Erythroblast (primary cell): Measurements from ENCODE around the gene MORN3.

ENCODE experiments used
- DNase-seq, 2 experiments: peaks; one replicate each; lab custom pipeline; 2025; lab: John Stamatoyannopoulos, UW
- GATA1 ChIP-seq: IDR thresholded peaks from 2 replicates; pipeline ENCODE4 v1.6.1; 2011; ENCODE audit warnings: low read depth, mild to moderate bottlenecking, control low read depth, low read length, moderate library complexity
- POLR2A ChIP-seq: IDR thresholded peaks from 2 replicates; pipeline ENCODE4 v1.6.1; 2011; ENCODE audit warnings: mild to moderate bottlenecking, low read length

MORN3 gene

GRCh38 chr12:121618659-121619233 lies 50.7 kb downstream of the MORN3 start:
- TF ChIP-seq POLR2A (no peak), GATA1 (no peak)
- DNase-seq = no peak

GRCh38 chr12:121614872-121615467 lies 54.5 kb downstream of the MORN3 start:
- no peak for DNase-seq
- no peak for TF ChIP-seq POLR2A
- TF ChIP-seq GATA1 = no peak

- TF ChIP-seq POLR2A (no peak), GATA1 (no peak)
- DNase-seq = no peak
These were observed 56.0 kb downstream of the MORN3 start for GRCh38 chr12:121613462-121613861.

GRCh38 chr12:121611306-121611705 lies 58.1 kb downstream of the MORN3 start:
- peak; percentile 9 to 13 for DNase-seq
- TF ChIP-seq GATA1 (no peak), POLR2A (no peak)

GRCh38 chr12:121610239-121611149 lies 59.0 kb downstream of the MORN3 start:
- DNase-seq = no peak
- TF ChIP-seq GATA1 (no peak), POLR2A (no peak)

GRCh38 chr12:121608301-121608700 lies 61.2 kb downstream of the MORN3 start:
- DNase-seq = no peak
- no peak for TF ChIP-seq POLR2A
- no peak for TF ChIP-seq GATA1

GRCh38 chr12:121603581-121603980 lies 65.9 kb downstream of the MORN3 start:
- no peak for TF ChIP-seq GATA1
- TF ChIP-seq POLR2A = no peak
- no peak for DNase-seq

GRCh38 chr12:121602766-121603165 lies 66.7 kb downstream of the MORN3 start:
- TF ChIP-seq POLR2A (no peak), GATA1 (no peak)
- DNase-seq = no peak

GRCh38 chr12:121600702-121601336 lies 68.6 kb downstream of the MORN3 start:
- DNase-seq = no peak
- TF ChIP-seq POLR2A = no peak
- TF ChIP-seq GATA1 = no peak
